ENCODE data around the gene HBS1L. TPM values are rescaled to one million over a fixed set of nuclear protein-coding genes. Genes with fewer than 3 reads are reported as not detected.
"Not testable (repeated sequence)": the region's sequence is repeated elsewhere in the genome, so short reads cannot be mapped to it uniquely, and the experiment has no call there.

The HBS1L gene
- total RNA-seq, 1 experiment from 2014 or later, result 65.1 TPM

- no peak for DNase-seq (ENCODE audit: low spot score)
Observed at GRCh38 chr6:135075018-135075417, 20.4 kb upstream of the HBS1L start.

- no peak for DNase-seq (ENCODE audit: low spot score)
Observed at GRCh38 chr6:135073756-135074393, 19.3 kb upstream of the HBS1L start.

DNA sequence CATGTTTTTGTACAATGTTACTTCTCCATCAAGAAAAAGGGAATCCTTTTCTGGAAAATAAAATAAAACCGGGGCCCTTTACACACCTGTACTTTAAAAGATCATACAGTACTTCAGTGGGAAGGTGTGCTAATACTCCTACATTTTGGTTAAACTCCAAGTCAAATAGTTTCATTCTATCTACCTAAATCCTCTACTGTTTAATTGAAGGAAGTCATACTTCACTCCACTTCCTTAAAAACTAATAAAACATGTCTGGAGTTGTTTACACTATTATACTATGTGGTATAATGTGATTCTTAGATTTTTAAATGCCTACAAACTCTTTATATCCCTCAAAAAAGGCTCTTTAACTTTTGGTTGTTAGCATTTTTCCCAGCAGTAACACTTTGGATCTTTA is 18.6 kb upstream of the HBS1L start:
- DNase-seq (ENCODE audit: low spot score), result no peak

DNA sequence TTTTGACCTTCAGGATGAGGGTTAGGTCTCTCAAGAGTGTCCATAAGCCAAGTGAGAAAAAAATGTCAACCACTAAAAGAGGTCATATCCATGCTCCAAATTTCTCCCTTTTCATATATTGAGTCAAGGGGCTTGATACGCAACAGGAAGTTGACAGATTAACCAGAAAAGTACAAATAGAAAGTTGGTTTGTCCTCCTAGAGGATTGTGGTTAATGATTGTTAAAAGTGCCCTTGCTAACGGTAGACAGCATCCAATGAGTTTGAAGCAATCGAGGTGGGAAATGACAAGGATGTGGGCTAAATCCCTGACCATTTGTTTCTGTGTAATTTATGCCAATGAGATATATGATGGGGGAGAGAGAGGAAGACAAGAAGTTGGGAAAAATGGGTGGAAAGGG is 18.1 kb upstream of the HBS1L start:
- no peak for DNase-seq (ENCODE audit: low spot score)

DNA sequence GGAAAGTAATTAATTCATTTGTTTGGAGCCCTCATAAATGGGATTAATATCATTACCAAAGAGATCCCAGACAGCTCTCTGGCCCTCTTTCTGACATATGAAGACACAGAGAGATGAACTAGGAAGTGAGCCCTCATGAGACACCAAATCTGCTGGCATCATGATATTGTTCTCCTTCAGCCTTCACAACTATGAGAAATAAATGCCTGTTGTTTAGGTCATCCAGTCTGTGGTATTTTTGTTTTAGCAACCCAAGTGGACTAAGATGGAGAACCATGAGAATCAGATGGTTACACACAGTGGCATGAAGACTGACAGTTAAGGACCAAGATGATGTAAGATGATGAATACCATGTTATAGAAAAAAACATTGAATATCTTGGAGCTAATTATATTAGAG is 16.9 kb upstream of the HBS1L start:
- DNase-seq (ENCODE audit: low spot score), result no peak

- DNase-seq (ENCODE audit: low spot score), result no peak
Observed at GRCh38 chr6:135067911-135068310, 13.3 kb upstream of the HBS1L start.

- no peak for DNase-seq (ENCODE audit: low spot score)
Observed at GRCh38 chr6:135066806-135067205, 12.2 kb upstream of the HBS1L start.

GRCh38 chr6:135066397-135066796 is 11.8 kb upstream of the HBS1L start:
- DNase-seq (ENCODE audit: low spot score), result no peak

GRCh38 chr6:135064586-135064985 is 10.0 kb upstream of the HBS1L start:
- DNase-seq (ENCODE audit: low spot score), result no peak

DNA sequence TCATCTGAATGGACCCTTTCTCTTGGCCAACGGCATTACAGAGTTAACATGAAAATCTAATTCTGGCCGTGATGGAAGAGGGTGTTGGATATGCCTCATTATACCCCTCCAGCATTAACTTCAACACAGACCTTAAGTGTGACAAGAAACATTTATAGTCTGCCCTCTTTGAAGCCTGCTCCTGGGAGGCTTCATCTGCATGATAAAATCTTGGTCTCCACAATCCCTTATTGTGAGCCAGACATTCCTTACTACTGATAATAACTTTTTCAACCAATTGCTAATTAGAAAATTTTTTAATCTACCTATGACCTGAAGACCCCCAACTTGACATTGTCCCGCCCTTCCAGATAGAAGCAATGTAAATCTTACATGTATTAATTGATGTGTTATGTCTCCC is 9.3 kb upstream of the HBS1L start:
- no peak for DNase-seq (ENCODE audit: low spot score)

DNA sequence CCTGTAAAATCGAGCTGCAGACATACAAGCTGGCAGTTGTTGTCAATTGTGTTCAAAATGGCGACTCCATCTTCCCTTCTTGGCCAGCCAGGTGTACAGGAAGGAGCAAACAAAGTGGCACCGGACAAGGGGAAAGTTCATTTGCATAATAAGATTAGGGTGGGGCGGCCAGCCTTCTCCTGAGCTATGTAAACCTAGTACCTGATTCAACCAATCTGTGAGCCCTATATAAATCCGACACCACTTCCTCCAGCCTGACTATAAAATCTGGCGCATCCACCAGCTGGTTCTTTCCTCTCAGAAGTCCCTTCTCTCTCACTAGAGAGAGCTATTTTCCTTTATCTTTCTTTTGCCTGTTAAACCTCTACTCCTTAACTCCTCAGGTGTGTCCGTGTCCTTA is 8.1 kb upstream of the HBS1L start:
- DNase-seq (ENCODE audit: low spot score), result peak; percentile 61

DNA sequence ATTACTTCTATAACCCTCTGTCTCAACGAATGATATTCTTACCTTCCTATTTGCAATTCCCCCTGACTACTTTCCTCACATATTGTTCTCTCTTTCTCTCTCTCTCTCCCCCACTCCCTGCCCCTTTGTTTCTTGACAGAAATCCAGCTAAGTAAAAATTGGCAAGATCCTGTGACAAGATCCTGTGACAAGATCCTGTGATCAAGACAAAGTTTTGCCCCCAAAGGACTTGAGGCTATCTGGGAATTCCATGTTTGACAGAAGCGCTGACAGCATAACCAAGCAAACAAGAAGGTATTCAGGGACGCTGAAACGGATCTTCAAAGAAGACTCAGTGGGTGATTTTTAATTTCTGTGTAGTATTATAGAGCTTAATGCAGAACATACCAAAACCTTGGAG is 5.5 kb upstream of the HBS1L start:
- no peak for DNase-seq (ENCODE audit: low spot score)

- not testable (repeated sequence) for DNase-seq (ENCODE audit: low spot score)
Observed at GRCh38 chr6:135058299-135058698, 3.7 kb upstream of the HBS1L start.

DNA sequence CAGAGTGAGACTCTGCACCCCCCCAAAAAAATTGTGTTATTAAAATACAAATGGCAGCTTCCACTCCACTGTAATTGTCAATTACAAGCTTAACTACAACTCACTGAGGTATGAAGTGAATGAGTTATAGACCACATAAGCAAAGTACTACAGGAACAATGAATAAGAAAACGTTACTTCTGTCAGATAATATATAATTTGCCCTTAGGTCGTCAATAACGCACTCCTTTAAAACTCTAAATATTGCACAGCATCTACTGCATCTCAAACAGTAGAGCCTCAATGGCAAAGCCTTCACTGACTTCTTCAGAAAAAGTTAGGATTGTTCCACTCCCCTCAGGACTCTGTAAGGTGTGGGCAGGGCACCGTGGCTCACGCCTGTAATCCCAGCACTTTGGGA is 2.0 kb upstream of the HBS1L start:
- DNase-seq (ENCODE audit: low spot score), result no peak

DNA sequence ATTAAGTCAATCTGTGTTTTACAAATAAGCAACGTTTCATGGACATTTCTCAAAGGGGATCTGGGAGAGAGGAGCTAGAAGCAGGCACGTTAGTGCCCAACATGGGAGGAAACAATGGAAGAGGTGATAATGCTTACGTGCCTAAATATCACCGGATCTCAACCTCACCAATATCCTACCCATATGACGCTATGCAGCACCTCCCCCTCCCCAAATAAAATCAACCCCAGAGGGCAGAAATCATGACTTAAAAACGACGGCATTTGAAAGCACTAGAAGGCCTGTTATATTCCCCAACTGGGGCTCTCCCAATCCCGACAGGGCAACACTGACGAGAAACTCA is 425 bp downstream of the HBS1L start:
- peak; percentile 21 for DNase-seq (ENCODE audit: low spot score)

DNA sequence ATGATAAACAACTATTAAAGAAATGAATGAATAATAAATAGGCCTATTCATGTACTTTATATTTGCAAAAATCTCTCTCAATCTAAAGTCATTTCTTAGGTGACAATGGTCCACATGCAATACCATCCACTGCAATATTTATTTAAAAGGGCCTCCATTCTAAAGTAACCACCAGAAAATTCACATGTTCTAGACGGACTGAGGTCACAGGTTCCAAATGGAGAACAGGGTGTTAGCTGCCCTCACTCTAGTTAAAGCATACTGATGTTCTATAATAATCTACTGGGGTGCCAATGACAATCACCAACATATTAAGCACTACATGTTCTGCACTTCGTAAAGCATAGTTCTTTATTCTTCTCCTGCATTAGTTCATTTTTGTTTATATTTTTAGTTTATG is 1.2 kb downstream of the HBS1L start:
- DNase-seq (ENCODE audit: low spot score), result no peak

DNA sequence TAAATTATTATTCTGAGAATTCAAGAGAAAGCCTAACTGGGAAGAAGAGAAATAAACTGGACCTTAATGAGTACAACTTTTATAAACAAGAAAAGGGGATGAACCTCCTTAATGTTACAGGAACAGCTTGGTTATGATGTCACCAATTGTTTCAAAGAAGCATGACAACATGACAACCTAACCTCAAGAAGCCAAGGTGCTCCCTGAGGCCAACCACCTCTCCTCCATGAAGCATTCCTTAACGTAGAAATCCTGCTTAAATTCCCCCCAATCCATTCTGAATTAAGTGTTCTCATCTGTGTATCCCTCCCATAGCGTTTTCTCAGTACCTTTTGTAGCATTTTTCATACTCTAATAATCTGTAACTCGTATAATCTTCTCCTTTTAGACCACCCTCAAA is 1.7 kb downstream of the HBS1L start:
- DNase-seq (ENCODE audit: low spot score), result no peak

DNA sequence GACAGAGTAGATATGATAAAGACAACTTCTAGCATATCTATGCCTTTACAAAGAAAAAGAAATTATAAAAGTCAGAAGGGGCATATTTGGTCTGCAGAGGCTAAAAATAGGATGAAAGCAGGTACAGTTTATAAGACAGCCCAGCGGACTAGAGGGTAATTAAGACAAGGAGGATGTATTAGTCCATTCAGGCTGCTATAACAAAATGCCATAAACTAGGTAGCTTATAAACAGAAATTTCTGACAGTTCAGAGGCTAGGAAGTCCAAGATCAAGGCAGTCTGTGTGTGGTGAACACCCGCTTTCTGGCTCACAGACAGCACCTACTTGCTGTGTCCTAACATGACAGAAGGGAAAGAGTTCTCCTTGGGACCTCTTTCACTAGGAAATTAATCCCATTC is 5.7 kb downstream of the HBS1L start:
- DNase-seq (ENCODE audit: low spot score), result no peak

GRCh38 chr6:135047336-135047735 is 7.3 kb downstream of the HBS1L start:
- no peak for DNase-seq (ENCODE audit: low spot score)

DNA sequence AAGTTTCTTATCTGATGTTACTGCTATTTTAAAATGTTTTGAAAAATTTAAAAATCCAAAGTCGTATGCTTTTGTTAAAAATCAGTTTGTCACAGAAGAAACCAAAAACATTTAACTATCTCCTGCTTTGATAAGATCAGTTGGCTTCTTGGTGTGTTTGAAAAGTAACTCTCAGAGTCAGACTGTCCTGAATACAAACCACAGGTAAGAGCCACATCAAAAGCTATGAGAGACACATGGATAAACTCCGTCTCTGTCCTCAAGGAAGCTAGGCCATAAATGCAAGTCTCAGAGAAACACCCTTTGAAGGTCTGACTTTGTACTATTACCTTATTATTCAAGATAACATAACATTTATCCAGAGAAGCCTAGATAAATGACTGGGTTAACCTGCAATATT is 7.7 kb downstream of the HBS1L start:
- DNase-seq (ENCODE audit: low spot score), result no peak

DNA sequence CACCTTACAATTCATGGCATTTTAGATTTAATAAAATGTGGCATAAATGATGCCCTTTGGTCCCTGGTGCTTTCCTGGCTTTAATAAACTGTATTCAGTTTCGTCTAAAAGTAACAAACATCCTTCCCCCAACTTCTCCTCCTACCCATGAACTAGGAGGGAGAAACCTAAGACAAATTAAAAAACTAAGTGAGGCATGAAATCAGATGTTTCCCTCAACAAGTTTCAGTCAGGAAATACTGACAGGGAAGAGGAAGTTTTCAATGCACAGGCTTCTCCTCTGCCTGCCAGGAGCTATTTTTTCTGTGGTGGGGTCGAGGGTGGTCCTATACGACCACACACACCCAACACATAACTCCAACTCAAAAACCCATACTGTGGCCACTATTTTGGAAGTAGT is 10.0 kb downstream of the HBS1L start:
- DNase-seq (ENCODE audit: low spot score), result no peak

GRCh38 chr6:135043846-135044245 is 10.8 kb downstream of the HBS1L start:
- DNase-seq (ENCODE audit: low spot score), result no peak

DNA sequence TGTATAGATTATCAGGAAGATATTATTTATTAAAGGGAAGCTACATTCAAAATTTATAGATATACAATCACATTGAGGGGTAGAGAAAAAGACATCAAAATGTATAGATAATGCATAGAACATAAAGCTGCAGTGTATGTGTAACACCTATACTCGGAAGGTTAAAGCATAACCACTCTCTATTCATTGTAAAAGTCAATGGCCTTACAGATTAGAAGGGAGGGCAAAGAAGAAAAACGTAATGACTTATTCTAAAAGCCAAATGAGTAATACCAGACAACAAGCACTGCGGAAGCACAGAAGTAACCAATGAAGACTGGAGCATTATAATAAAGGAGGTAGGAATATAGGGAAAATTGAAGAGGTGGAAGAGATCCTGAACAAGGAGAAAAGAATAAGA is 11.3 kb downstream of the HBS1L start:
- DNase-seq (ENCODE audit: low spot score), result no peak

DNA sequence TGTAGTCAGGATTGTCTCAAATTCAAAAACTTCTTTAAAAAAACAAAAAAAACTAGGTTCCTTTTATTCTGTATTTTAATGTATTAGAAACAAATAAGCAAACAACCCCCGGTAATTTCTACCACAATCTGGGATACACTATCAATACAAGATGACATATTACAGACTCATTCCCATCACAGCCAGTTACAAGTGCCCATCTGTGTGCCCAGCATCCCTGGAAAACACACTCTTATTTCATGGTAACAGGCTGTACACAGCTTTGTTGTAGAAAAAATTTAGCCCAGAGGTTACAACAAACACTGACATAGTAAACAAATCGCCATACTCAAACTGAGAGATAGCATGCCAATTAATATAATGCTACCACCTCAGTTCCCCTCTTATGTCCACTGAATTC is 16.3 kb downstream of the HBS1L start:
- no peak for DNase-seq (ENCODE audit: low spot score)

- no peak for DNase-seq (ENCODE audit: low spot score)
Observed at GRCh38 chr6:135037541-135037940, 17.1 kb downstream of the HBS1L start.

All from HT-29 (cell line).